Tibial artery (tissue), 4 donors: ENCODE results near the gene MINPP1.

ENCODE experiments used
- DNase-seq, 2 donors: peaks; one replicate each; pipeline ENCODE4 v3.0.0-alpha.2; 2019
- H3K27ac ChIP-seq, 2 donors: fragments of 200-600 bp; sonication (generic) in 1 of 2; 1 replicate in 1 of 2; 2 replicates in 1 of 2; pipeline ENCODE4 v1.5.1; 2018 to 2019; ENCODE audit warnings: mild to moderate bottlenecking in 1 of 2
- H3K27me3 ChIP-seq, 2 donors: fragments of 200-600 bp; sonication (generic) in 1 of 2; one replicate each; pipeline versions ENCODE4 v1.5.1 to v1.6.0; 2016 to 2019
- H3K36me3 ChIP-seq, 3 donors: fragments of 200-600 bp; sonication (generic) in 2 of 3; one replicate each; pipeline ENCODE4 v1.5.1; 2016 to 2019; ENCODE audit warnings: mild to moderate bottlenecking in 2 of 3
- H3K4me1 ChIP-seq, 4 donors: fragments of 200-600 bp; sonication (generic) in 2 of 4; 1 replicate in 3 of 4; 2 replicates in 1 of 4; pipeline ENCODE4 v1.5.1; 2016 to 2019
- H3K4me3 ChIP-seq, 2 donors: fragments of 200-600 bp; sonication (generic) in 1 of 2; 1 replicate in 1 of 2; 2 replicates in 1 of 2; pipeline ENCODE4 v1.5.1; 2018 to 2019; ENCODE audit warnings: mild to moderate bottlenecking in 2 of 2
- H3K9me3 ChIP-seq, 3 donors: fragments of 200-600 bp; sonication (generic) in 1 of 3; one replicate each; pipeline ENCODE4 v1.5.1; 2016 to 2019
- CTCF ChIP-seq, 2 experiments: fragments of 200-600 bp in 1 of 2; fragments of 450-650 bp in 1 of 2; IDR thresholded peaks; one replicate each; pipeline ENCODE4 v1.5.1; 2017 to 2019; ENCODE audit warnings: antibody characterized with exemption in 2 of 2, mild to moderate bottlenecking in 1 of 2, moderate library complexity in 1 of 2
- intact Hi-C: fragments of 100-400 bp; cut with DNase I; formaldehyde crosslinking; loops from one replicate; pipeline ENCODE4 v1.15.0; 2023; ENCODE audit warnings: low total_unique reads

Gene MINPP1

GRCh38 chr10:87532696-87533095 lies 28.0 kb downstream of the MINPP1 start:
- H3K9me3 ChIP-seq: peaks cover 0 to 7% (median 5%) of the 10 kb centered on the region in 3 donors
- no peaks in the 10 kb centered on the region for H3K27me3 ChIP-seq
- intact Hi-C loops: loop anchor here (2.0 kb wide), 1 partner anchor 202 kb away; no protein-coding TSS in a partner anchor
- peaks cover 0 to 26% (median 4%) of the 10 kb centered on the region in 4 donors for H3K4me1 ChIP-seq
- H3K27ac ChIP-seq: peak overlapping the region; percentile 46 to 57
- H3K36me3 ChIP-seq: peaks cover 11 to 19% (median 19%) of the 10 kb centered on the region in 3 donors
- no peak for DNase-seq
- TF ChIP-seq CTCF (IDR thresholded peaks at IDR 0.05): no peak
- peak overlapping the region in 1 of 2 donors; percentile 15 for H3K4me3 ChIP-seq

- intact Hi-C loops: no loop called here
- Histone ChIP-seq H3K36me3 (peaks cover 11 to 19% (median 19%) of the 10 kb centered on the region in 3 donors), H3K9me3 (peaks cover 0 to 7% (median 5%) of the 10 kb centered on the region in 3 donors), H3K27me3 (no peaks in the 10 kb centered on the region), H3K27ac (peak overlapping the region in 1 of 2 donors; percentile 19), H3K4me3 (no peak overlapping the region), H3K4me1 (peaks cover 0 to 42% (median 13%) of the 10 kb centered on the region in 4 donors)
- no peak for TF ChIP-seq CTCF (IDR thresholded peaks at IDR 0.05)
- DNase-seq: no peak
Observed at GRCh38 chr10:87534173-87534858, 29.6 kb downstream of the MINPP1 start.

- H3K27ac ChIP-seq: peak overlapping the region; percentile 53 to 65
- intact Hi-C loops: no loop called here
- no peak for TF ChIP-seq CTCF (IDR thresholded peaks at IDR 0.05)
Observed at GRCh38 chr10:87538092-87539015, 33.7 kb downstream of the MINPP1 start.

GRCh38 chr10:87541114-87541513 lies 36.4 kb downstream of the MINPP1 start:
- Histone ChIP-seq H3K4me1 (peaks cover 0 to 50% (median 18%) of the 10 kb centered on the region in 4 donors), H3K27ac (no peak overlapping the region), H3K4me3 (no peak overlapping the region), H3K9me3 (peaks cover 0 to 6% (median 0%) of the 10 kb centered on the region in 3 donors), H3K36me3 (peaks cover 11 to 18% (median 14%) of the 10 kb centered on the region in 3 donors), H3K27me3 (no peaks in the 10 kb centered on the region)
- intact Hi-C loops: no loop called here
- no peak for DNase-seq
- TF ChIP-seq CTCF (IDR thresholded peaks at IDR 0.05): no peak

More at GRCh38 chr10:87538092-87539015, 33.7 kb downstream of the MINPP1 start:
- H3K4me1 ChIP-seq: peaks cover 0 to 39% (median 13%) of the 10 kb centered on the region in 4 donors
- H3K9me3 ChIP-seq: peaks cover 0 to 6% (median 0%) of the 10 kb centered on the region in 3 donors
- peaks cover 11 to 18% (median 14%) of the 10 kb centered on the region in 3 donors for H3K36me3 ChIP-seq
- no peak overlapping the region for H3K4me3 ChIP-seq
- no peak for DNase-seq
- no peaks in the 10 kb centered on the region for H3K27me3 ChIP-seq

- DNase-seq: no peak
- Histone ChIP-seq H3K36me3 (peaks cover 11 to 18% (median 14%) of the 10 kb centered on the region in 3 donors), H3K4me3 (no peak overlapping the region), H3K27me3 (no peaks in the 10 kb centered on the region), H3K9me3 (peaks cover 0 to 6% (median 0%) of the 10 kb centered on the region in 3 donors), H3K4me1 (peaks cover 0 to 58% (median 24%) of the 10 kb centered on the region in 4 donors), H3K27ac (peak overlapping the region; percentile 21 to 64)
- no peak for TF ChIP-seq CTCF (IDR thresholded peaks at IDR 0.05)
- intact Hi-C loops: no loop called here
Observed at GRCh38 chr10:87544721-87545120, 40.0 kb downstream of the MINPP1 start.
